AG08396 (cell line): ENCODE data around the gene BANF2.
A peak's percentile ranks its signal among the peaks of the same experiment; 100 is the strongest.

Experiments
- DNase-seq: peaks from one replicate; pipeline ENCODE4 v3.0.0; 2012; ENCODE audit warnings: low spot score, mixed read lengths

BANF2 gene

GRCh38 chr20:17664025-17664633 is 35.6 kb upstream of the BANF2 start:
- no peak for DNase-seq

GRCh38 chr20:17665756-17666155 is 34.0 kb upstream of the BANF2 start:
- DNase-seq, result no peak

- DNase-seq, result no peak
These were observed 33.3 kb upstream of the BANF2 start for GRCh38 chr20:17666481-17666880.

GRCh38 chr20:17667445-17667844 is 32.3 kb upstream of the BANF2 start:
- no peak for DNase-seq

GRCh38 chr20:17668432-17668831 is 31.3 kb upstream of the BANF2 start:
- DNase-seq, result no peak

GRCh38 chr20:17669306-17669931 is 30.3 kb upstream of the BANF2 start:
- DNase-seq, result no peak

GRCh38 chr20:17671011-17671410 is 28.8 kb upstream of the BANF2 start:
- no peak for DNase-seq

GRCh38 chr20:17671565-17671964 is 28.2 kb upstream of the BANF2 start:
- no peak for DNase-seq

- no peak for DNase-seq
These were observed 26.7 kb upstream of the BANF2 start for GRCh38 chr20:17673084-17673483.

GRCh38 chr20:17674722-17675518 is 24.8 kb upstream of the BANF2 start:
- no peak for DNase-seq

- no peak for DNase-seq
These were observed 24.0 kb upstream of the BANF2 start for GRCh38 chr20:17675519-17676377.

GRCh38 chr20:17676378-17676759 is 23.4 kb upstream of the BANF2 start:
- DNase-seq, result no peak

GRCh38 chr20:17676942-17677341 is 22.8 kb upstream of the BANF2 start:
- no peak for DNase-seq

GRCh38 chr20:17678295-17678694 is 21.5 kb upstream of the BANF2 start:
- no peak for DNase-seq

GRCh38 chr20:17678886-17679285 is 20.9 kb upstream of the BANF2 start:
- no peak for DNase-seq

GRCh38 chr20:17679941-17680835 is 19.6 kb upstream of the BANF2 start:
- peak; percentile 72 for DNase-seq

- DNase-seq, result peak; percentile 90
These were observed 18.7 kb upstream of the BANF2 start for GRCh38 chr20:17680836-17681725.

GRCh38 chr20:17681726-17682102 is 18.1 kb upstream of the BANF2 start:
- peak; percentile 28 for DNase-seq

GRCh38 chr20:17682103-17682888 is 17.5 kb upstream of the BANF2 start, which contains the start of gene RRBP1:
Gene RRBP1, minus strand, starts transcription at chr20:17682242. Its CDS starts 21,735 bp downstream, at chr20:17660507.
- peak; percentile 98 for DNase-seq

GRCh38 chr20:17682889-17683198 is 16.9 kb upstream of the BANF2 start:
- no peak for DNase-seq
